GM19328 (cell line): ENCODE measurements around the gene DNPH1.

ENCODE experiments used
- ATAC-seq: cut with Tn5 transposase; IDR thresholded peaks from one replicate; pipeline ENCODE4 v1.9.1; 2021; ENCODE audit warnings: mild to moderate bottlenecking, moderate library complexity; ENCODE audit not compliant: unreplicated experiment

DNPH1 gene

DNA sequence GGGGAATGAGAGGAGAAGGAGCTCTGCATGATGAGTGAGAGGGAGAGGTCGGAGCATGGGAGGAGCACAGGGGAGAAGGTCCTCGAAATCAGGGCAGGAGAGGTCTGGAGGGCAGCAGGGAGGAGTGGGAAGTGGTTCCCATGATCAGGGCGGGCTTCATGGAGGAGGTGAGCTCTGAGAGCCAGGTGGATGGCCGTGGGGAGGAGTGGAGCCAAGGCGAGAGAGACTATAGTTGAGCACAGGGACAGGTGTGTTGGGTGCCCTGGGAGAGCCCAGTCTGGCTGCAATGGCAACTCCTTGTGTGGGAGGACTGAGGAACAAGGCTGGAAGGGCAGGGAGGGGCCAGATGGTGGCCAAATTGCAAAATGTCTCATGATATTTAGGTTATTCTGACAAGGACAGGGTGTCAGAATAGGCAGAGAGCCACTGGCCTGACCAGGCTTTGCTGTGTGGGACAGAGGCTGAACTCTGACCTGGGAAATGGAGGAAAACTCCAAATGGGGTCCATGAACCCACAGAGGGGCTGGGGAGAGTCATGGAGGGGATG, 35.4 kb upstream of the DNPH1 start:
- no peak for ATAC-seq

GRCh38 chr6:43263314-43264178, 34.3 kb upstream of the DNPH1 start:
- peak; percentile 57 for ATAC-seq

GRCh38 chr6:43262780-43263313, 33.6 kb upstream of the DNPH1 start:
- ATAC-seq, result no peak

DNA sequence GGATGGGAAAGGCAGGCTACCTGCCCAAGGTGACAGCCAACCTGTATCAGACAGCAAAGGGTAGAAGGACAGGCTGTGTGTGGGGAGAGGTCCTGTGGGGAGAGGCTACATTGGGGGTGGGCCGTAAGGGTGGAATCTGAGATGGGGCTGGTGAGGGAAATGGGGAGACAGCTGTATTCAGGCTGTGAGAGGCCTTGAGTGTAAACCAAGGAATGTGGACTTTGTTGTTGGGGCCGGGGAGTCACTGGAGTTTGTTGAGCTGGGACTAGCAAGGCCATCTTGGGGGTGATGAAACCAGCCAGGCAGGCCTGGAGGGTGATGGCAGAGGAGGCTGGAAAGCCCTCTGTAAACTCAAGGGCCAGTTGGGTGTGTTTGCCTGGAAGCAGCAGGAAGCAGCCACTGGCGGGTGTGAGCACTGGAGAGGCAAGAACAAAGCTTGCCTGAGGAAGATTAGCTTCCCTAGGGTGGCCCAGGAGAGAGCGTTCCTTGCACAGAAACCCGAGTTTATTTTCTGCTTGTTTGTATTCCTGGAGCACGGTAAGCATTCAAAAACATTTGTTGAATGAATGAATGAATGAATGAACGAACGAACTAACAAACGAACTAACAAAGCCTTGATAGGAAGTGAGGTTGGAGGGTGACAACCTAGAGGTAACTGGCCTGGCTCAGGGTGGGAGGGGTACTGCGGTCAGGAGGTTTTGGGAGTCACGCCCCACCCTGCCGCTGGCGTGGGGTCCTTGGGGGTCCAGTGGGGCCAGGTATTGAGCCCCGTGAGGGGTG, 32.9 kb upstream of the DNPH1 start:
- no peak for ATAC-seq

DNA sequence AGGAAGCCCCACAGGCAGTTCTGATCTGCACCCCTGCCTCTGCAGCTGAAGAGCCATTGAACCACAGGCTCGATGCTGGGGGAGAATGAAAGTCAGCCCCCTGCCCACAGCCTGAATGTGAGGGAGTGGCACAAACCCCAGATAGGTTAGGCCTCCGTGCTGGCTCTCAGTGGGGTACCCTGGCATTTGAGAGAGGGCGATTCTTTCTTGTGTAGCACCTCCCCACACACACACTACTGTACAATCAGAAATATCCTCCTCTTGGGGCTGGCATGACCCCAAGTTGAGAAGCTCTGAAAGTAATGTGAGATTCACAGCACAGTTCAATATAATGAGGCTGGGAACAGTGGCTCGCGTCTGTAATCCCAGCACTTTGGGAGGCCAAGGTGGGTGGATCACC, 31.9 kb upstream of the DNPH1 start:
- no peak for ATAC-seq

DNA sequence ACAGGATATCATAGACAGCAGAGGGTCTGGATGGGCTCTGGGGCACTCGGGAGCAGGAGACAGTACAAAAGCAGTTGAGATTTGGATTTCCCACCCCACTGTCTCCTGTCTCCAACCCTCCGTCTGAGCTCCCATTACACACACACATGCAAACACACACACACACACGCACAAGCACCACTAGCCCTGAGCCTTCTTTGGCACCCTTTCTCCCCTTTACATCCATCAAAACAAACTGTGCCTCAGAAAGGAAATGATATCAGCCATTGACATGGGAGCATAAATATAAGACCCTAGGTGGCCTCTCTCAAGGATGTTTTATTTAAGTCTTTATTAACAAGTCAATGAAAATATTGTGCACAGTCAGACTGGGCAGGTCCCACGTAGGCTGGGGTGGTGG, 31.5 kb upstream of the DNPH1 start:
- no peak for ATAC-seq

GRCh38 chr6:43258807-43259686, 29.8 kb upstream of the DNPH1 start:
- ATAC-seq, result no peak

DNA sequence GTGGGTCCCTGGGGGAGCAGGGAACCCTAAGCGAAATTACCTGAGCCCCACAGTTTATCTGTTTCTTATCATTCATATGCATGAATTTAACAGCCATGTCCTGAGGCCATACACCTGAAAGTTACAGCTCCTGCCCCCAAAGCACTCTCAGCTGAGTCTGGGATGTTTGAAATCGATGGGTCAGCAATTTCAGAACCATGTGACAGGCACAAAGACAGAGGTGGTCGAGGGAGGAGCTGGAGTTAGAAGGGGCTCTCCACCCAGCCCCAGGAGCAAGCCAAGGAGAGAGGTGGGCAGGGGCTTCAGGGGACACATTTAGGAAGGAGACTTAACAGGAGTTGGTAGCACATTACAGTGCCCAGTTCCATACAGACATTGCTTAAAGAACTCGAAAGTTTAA, 28.9 kb upstream of the DNPH1 start:
- ATAC-seq, result no peak

DNA sequence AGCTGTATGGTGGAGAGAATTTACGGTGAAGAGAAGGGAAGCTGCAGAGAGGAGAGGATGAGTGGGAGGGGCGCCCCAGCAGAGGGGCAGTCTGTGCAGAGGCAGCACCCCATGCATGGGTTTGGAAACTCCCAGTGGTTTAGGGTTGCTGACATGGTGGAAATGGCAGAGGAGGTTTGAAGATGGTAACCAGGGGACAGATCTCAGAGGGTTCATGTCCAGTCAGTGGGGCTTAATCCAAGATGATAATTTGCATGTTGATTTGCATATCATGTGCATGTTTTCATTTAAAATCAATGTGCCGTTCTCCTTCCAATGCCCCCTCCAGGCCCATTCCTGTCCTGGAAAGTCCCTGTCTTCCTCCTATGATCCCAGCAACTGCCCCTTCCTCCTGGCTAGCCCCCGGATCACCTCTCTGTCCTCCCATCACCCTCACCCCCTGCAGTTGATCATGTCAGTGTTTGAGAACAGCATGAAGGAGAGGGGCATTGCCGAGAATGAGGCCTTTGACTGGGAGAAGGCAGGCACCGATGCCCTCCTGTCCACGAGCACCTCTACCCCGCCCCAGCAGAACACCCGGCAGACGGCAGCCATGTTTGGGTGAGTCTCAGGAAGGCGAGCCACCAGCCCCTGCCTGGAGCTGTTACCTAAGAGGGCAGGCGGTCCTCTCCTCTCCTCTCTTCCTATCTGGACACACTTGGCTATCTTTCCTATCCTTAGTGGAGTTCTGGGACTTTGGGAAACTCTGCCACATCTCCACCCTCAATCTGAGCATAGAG, 28.3 kb upstream of the DNPH1 start:
- no peak for ATAC-seq

GRCh38 chr6:43256670-43257366, 27.5 kb upstream of the DNPH1 start:
- no peak for ATAC-seq

GRCh38 chr6:43255408-43256054, 26.2 kb upstream of the DNPH1 start:
- no peak for ATAC-seq

GRCh38 chr6:43254846-43255245, 25.6 kb upstream of the DNPH1 start:
- no peak for ATAC-seq

GRCh38 chr6:43254138-43254817, 25.0 kb upstream of the DNPH1 start:
- no peak for ATAC-seq

- no peak for ATAC-seq
Measured at GRCh38 chr6:43253401-43253800, 24.1 kb upstream of the DNPH1 start.

DNA sequence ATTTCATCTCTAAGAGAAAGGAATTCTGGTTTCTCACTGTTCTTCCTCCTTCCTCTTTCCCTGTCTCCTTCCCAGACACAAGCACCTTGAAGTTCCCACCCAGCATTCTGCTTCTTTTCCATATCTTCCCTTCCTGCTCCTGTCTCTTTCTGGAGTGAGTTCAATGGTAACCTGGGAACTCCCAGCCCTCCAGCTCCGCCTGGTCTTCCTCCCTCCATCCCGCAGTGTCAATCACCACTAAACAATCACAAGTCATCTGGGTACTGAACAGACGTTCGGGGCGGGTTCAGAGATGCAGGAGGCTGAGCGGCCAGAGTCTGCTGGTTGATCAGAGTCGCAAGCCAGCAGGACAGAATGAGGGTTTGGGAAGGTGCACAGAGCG, 21.7 kb upstream of the DNPH1 start:
- ATAC-seq, result no peak

GRCh38 chr6:43248791-43249190, 19.5 kb upstream of the DNPH1 start:
- ATAC-seq, result no peak

GRCh38 chr6:43248101-43248500, 18.8 kb upstream of the DNPH1 start:
- ATAC-seq, result no peak
